GM23338 (cell line): ENCODE data around the gene VSIR.

Source experiments
- EZH2 ChIP-seq: fragments of 200-600 bp; sonication (generic); IDR thresholded peaks from one replicate; pipeline ENCODE4 v1.8.0; 2017; ENCODE audit warnings: antibody characterized with exemption, mild to moderate bottlenecking, low read depth; ENCODE audit not compliant: unreplicated experiment
- EZH2phosphoT487 ChIP-seq: fragments of 200-600 bp; sonication (generic); IDR thresholded peaks from one replicate; pipeline ENCODE4 v1.8.1; 2018; ENCODE audit warnings: antibody characterized with exemption; ENCODE audit not compliant: unreplicated experiment
- NANOG ChIP-seq: IDR thresholded peaks from 2 replicates; pipeline ENCODE4 v1.6.1; 2016; ENCODE audit warnings: antibody characterized with exemption, borderline replicate concordance
- TF ChIP-seq, protein P1 (sequence below), 2 experiments: fragments of 200-600 bp in 1 of 2; sonication (generic) in 1 of 2; conservative IDR thresholded peaks; 2 replicates each; pipeline versions ENCODE4 v1.5.1 to v1.6.1; 2016 to 2017; ENCODE audit warnings: antibody characterized with exemption in 2 of 2, low read depth in 2 of 2, mild to moderate bottlenecking in 2 of 2, moderate library complexity in 1 of 2

DNA sequence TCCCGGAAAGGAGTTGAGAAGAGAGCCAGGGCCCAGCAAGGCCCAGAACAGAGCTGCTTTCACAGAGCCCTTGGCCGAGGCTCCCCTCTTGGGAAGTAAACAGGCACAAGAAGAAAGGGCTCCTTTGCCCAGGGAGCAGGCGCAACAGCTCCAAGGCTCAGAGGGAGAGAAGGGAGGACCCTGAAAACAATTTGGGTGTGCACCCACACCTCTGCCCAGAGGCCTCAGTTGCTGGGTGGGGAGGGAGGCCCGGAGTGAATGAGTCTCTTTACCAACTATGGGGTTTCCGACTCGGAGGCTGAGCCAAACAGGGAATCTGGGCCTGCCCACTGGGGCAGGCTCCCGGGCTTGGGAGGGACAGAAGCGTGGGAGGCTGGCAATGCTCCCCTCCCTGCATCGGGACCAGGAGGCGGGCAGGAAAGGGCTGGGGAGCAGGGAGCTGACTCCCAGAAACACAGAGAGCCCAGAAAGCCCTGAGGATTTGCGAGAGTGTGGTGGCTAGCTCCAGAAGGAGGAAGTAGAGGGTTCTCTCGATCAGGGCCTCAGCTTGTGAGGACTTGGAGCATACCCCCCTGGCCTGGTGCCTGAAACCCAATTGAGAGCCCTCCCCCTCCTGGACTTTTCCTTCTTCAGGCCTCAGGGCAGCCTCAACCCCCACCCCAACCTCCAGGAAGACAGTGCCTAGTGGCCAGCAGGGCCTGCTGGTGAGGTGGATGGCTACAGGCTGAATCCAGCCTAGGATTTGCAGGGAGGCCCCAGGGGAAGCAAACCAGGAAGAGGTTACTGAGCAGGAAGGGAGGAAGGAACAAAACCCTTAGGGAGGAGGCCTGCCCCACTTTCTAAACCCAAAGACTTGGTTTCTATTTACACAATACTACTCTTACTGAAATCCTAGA, 59.9 kb downstream of the VSIR start:
- TF ChIP-seq, protein P1, sequence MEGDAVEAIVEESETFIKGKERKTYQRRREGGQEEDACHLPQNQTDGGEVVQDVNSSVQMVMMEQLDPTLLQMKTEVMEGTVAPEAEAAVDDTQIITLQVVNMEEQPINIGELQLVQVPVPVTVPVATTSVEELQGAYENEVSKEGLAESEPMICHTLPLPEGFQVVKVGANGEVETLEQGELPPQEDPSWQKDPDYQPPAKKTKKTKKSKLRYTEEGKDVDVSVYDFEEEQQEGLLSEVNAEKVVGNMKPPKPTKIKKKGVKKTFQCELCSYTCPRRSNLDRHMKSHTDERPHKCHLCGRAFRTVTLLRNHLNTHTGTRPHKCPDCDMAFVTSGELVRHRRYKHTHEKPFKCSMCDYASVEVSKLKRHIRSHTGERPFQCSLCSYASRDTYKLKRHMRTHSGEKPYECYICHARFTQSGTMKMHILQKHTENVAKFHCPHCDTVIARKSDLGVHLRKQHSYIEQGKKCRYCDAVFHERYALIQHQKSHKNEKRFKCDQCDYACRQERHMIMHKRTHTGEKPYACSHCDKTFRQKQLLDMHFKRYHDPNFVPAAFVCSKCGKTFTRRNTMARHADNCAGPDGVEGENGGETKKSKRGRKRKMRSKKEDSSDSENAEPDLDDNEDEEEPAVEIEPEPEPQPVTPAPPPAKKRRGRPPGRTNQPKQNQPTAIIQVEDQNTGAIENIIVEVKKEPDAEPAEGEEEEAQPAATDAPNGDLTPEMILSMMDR (conservative IDR thresholded peaks at IDR 0.05; ENCODE audit: low read depth in 2 of 2), result no peak; a peak in 1 of 4 replicates
- TF ChIP-seq EZH2phosphoT487 (no peak), NANOG (no peak), EZH2 (no peak)
